ENCODE measurements around the gene ELP4.

ELP4 gene

DNA sequence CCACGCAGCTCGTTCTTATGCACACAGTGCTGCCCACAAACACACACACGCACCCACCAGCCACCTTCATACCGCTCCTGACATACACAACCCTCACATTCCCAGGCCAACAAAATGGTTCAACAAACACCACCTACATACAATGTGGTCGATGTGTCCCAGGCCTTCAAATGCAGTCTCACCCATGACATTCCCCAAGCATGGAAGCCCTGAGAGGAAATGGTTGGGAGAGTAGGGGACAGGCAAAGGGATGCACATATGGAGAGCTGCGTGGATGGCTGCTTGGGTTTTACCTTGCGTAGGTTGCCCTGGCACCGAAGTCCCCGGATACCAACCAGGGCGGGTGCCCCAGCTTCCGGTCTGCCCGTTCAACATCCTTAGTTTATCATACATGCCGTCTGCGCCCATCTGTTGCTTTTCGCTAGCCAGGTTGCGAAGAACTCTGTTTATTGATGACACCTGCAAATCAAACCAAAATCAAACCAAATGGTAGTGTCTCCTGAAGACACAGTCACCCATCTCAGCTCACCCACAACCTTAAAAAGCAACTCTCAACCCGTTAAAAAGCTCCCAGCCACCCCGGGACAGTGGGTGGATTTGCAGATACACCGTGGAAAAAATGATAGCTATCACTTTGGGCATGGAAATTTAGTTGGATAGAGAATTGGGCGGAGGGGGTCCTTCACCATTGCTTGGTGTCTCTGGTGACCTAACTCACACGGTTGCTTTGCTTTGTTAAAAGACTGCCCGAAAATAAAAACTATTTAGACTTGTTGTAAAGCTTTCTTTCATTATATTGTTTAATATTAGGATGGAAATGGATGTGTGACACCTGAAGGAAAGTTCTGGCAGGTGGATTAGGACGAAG lies 291.1 kb downstream of the ELP4 start:
- DNase-seq (ENCODE audit: low read depth) = no peak

DNA sequence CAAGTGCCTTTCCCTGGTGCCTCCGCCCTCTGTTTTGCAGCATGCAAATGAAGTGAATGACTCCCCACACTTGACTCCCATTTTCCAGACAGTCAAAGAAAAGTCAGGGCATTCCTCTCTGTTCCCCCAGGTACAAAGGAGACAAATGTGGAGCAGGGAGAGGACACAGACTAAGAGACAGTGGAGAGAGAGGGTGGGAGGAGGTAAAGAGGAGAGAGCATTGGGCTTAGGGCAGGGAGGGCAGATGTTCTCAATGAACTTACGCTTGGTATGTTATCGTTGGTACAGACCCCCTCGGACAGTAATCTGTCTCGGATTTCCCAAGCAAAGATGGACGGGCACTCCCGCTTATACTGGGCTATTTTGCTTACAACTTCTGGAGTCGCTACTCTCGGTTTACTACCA lies 291.7 kb downstream of the ELP4 start:
- DNase-seq (ENCODE audit: low read depth) = no peak

DNA sequence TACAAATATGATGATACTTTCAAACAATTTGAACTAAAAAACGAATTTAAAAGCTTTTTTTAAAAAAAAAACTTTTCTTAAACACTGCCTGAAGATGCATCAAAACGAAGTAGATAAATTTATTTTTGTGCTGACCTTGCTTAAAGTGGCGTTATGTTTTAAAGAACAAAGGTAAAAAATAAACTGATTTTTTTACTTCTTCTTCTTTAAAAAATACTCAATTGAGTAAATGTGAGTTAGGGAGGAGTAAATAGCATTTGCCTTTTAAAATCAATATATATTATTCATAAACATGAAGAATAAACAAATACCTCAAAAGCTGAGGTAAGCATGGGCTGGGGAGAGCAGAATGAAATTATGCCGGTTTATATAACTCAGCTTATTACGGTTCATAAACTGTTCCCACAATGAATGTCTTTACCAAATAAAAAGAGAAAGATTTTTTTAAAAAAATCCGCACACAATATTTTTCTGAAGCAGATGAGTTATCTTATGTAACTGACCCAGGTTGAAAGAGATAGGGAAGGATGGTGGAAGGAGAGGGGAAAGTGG lies 292.5 kb downstream of the ELP4 start:
- no peak for DNase-seq (ENCODE audit: low read depth)

DNA sequence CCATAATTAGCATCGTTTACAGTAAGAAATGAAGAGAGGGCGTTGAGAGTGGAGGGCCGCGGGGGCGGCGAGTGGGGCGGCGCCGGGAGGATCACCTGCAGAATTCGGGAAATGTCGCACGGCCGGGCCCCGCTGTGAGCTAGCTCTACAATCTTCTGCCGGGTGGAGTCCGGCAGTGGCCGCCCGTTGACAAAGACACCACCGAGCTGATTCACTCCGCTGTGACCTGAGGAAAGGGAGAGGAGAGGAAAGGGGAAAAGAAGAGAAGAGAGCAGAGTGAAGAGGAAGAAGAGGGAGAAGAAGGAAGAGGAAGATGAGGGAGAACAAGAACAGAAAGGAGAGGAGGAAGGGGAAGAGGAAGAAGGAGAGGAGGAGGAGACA lies 293.0 kb downstream of the ELP4 start:
- no peak for DNase-seq (ENCODE audit: low read depth)

DNA sequence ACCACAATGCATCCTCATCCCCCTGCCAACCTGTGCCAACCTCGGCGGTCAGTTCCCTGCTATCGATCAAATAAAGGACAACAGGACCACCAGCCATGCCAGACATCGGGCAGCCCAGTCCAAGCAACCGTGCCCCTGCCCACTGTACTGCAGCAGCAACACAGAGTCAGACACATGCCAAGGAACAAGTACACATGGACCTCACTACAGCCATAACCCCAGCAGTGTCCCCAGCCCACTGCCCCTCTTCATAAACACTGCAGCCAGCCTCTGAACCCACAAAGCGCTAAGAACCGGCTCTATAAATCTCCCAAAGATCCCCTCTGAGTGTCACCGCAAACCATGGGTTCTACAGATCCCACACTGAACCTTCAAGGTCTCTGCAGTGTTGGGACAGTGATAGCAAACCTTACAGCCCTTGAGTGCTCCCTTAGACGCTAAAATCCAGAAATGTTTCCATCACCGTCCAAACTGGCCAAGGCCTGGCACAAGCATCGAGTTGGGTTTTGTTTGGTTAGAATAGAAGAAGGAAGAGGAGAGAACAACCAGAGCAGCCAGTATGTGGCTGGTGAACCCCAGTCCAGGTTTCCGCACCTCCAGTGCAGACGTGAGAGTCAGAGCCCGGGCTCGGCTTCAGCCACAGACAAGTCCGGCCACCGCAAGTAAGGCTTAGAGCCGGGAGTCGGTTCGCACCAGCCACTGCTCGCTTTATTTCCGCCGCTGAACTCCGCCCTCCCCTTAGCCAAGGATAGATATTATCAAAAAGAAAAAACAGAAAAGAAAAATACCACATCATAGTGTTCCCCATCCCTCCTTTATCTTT lies 293.6 kb downstream of the ELP4 start:
- no peak for DNase-seq (ENCODE audit: low read depth)

DNA sequence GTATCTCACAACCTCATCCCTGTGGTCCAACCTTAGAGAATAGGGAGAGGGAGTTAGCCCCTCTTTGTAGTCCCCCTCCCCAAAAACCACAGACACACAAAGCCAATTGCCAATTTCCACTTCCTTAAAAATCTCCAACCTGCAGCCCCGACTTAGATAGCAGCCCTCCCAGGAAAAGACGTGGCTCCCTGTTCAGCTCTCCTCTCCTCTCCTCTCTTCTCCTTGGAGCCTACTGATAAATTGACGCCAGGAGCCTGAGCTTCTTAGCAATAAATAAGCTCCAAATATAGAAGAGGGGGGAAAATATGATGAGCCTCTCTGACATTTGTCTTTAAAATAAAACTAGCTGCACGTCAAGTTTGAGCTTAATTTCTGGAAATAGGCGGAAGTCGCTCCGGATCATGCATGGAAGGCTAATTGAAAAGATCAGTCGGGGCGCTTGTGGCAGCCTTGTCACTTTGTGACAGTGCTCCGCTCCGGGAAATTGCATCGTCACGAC lies 294.3 kb downstream of the ELP4 start:
- no peak for DNase-seq (ENCODE audit: low read depth)

DNA sequence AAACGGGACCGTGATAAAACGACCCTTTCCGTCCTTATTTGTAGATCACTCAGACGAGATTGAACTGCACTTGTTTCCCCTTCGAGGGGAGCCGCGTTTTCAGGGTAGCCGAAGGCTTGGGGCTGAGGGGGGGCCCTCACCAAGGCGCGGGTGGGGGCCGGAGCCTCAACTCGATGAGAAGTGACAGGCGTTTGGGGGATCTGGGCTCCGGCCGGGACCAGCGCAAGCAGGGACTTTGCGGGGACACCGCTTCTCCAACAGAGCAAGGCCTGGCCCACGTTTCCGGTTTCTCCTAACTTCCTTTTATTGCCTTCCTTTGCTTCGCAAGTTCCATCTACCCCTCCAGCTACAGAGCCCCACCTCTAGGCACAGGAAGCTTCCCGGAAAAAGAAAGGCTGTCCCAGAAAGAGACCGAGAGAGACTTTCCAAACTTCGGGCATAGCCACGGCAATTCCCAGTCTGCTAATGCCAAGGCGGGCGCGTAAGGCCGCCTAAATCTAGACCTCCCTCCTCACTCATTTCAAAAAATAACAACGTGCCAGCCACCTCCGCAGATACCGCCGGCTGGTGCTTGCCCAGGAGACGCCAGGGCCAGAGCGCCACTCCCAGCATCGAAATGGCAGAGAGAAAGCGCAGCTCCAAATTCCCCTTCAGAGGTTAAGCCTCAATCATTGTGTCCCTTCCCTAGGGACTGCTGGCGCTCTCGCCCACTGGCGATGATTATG lies 294.9 kb downstream of the ELP4 start:
- DNase-seq (ENCODE audit: low read depth) = no peak

DNA sequence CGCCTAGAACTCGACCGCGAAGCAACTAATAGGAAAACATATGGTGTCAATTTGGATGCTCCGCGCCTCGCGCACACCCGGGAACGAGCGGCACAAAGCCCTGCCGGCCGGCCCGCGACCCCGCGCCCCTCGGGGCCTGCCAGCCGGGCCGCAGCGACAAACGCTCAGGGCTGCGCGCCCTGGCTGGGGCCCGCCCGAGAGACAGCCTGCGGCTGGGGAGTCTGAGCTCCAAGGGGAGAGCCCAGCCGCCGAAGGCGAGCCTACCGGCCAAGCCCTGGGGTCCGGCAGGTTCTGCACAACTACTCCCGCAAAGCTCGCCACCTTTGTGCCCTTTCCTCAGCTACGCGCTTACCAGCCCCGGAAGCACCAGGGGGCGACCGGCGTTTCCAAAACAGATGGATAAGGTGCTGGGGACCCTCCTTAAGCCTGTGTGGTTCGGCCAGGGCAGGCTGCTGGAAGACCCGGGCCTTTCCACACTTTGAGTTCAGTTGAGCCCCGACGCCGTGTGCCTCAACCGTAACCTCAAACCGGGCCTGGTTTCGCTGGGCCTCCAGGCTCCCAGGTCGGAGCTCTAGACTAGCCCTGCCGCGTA lies 295.6 kb downstream of the ELP4 start:
- DNase-seq (ENCODE audit: low read depth) = no peak

DNA sequence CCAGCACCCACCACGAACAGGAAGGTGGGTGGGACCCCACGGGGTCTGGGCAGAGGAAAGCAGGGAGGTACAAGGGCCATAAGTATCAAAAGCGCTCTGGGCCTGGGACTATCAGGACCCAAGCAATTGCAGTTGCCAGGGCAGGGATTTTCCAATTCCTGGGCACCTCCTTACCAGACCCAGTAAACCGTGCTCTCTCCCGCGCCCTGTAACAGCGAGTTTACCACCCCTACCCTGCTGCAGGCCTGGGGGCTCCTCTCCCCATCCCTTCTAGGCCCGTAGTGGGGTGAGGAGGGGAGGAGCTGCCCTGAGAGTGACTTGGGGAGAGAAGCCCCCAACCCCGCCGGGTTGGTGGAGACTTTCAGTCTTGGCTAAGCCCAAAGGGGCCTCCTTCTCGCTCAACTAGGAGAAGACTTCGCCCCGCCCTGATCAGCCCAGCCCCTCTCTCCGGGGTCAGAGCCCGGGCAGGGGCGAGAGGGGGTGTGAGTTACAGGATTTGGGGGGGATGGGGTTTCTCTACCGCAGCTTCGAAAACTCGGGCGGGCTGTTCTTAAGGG lies 296.1 kb downstream of the ELP4 start:
- DNase-seq (ENCODE audit: low read depth) = no peak

DNA sequence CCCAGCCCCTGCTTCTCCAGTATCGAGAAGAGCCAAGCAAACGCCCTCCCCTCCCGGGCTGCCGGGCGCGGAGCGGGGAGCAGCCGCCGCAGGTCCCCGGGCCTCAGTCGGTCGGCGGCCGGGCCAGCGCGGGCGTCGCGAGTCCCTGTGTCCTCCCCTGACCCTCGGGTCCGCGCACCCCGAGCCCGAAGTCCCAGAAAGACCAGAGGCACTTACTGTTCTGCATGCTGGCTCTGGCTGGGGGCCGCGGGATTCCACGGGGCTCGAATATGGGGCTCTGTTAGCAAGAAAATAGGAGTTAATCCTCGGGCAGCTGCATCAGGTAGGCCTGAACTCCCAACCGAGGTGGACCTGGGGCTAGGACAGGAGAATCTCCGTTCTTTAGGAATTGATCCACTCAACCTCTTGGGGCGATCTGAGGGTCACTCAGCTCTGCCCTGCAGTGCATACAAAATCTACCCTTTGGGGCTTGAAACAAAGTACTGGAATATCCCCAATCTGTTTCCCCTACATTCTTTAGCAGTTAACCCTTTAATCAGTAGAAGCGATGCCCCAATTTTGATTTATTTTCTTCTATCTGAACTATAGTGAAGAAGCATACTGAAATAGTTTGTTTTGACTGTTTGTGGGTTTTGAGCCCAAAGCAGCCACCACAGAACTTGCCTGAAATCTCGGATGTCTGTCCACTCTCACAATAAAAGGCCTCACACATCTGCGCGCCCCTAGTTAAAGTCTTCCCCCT lies 296.8 kb downstream of the ELP4 start:
- DNase-seq (ENCODE audit: low read depth) = no peak

DNA sequence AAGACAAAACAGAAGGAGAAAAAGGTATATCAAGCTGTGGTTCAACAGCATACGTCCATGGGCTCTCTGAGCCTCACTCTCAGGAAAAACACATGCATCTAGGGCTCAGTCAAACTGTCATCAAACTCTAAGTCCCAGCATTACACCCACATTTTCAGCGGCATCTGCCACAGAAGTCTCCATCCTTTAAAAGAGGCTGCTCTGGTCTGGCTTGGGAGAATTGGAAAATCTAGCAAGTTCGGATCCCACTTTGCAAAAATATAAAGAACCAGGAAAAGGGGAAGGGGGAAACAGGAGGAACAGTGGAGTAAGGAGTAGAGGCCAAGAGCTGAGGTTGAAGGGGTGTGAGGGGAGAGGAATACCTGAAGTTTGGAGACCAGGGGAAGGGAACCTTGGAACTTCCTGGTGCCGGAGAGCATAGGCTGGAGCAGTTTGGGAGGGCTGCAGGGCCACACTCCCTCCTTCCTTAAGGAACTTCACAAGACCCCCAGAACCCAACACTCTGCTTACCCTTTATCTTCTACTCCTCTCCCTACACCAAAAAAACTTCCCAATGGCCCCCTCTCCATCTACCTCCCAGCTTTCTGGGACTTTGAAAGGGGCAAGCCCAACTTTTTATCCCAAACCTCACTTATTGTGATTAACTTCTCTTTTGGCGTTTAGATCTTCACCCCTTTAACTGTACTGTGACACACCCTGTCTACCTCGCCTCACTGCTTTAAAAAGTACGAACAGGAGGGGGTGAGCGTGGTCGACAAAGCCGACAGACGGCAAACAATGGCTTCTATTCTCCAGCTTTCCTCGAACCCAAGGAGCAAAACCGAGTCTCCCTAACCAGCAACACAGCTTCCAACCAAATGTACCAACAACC lies 297.6 kb downstream of the ELP4 start:
- DNase-seq (ENCODE audit: low read depth) = no peak

DNA sequence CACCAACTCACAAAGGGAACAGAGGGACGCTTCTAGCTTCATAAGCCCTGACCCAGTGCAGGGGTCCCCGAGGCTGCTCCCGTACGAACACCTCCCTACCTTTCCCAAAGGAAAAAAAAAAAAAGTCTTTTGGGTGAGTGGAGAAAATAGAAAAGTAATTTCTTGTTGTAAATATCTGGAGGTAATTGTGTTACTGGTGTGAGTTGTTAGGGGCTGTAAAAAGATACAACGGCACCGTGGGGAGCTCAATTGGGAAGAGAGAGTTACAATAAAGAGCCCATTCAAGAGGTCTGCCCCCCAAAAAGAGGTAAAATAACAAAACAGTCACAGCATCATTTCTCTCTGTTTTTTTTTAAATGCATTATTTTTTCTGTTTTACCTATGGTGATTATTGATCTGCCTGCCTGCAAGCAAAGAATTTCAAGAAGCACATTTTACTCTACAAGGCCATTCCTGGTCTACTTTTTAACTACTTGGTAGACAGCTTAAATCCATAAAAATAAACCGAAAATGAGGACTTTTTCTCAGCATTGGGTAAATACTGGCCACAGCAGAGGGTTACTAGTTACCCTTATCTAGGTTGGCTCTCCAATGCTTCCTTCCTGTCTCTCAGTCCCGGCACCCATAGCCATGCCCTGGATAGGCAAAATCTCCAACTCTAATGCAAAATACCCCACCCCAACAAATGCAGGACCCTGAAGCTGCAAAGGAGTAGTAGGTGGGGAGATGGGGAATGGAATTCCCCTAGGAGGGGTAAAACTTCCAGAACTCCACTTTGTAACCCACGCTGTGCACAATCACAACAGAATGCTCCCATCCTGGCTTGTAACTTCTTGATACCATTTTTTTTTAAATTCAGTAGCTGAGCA lies 298.5 kb downstream of the ELP4 start:
- no peak for DNase-seq (ENCODE audit: low read depth)

DNA sequence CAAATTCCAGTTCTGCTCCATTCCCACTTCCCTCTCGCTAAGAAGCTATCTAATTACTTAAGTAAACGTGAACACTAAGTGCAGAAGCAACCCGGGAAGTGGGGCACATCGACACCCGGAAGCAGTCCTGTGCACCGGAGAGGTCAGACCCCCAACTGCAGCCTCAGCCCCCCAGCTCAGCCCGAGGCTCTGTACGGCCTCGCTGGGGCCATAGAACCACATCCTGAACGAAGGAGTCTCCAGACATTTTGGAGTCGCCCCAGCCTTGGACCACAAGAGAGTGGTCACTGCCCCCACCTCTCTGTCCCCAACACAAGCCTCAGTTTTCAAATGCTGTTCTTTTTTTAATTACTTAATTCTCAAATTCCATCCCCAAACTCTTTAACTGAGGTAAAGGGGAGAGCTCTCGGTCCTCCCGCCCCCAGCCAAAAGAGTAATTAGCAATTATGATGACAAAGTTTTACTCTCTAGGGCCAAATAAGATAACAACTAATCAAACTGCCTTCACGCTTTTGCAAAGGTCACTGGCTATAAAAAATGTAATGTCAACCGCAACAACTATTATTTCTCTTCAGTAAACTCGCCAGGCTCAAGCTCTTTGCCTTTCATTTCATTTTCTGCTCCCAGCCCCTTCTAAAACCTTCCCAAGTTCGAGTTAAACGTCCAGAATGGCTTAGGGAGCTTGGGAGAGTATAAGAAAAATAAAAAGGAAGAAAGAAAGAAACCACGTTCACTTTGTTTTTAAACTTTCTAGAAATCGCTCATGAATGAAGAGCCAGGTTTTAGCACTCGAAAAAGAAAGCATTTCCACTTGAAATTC lies 299.4 kb downstream of the ELP4 start:
- no peak for DNase-seq (ENCODE audit: low read depth)

DNA sequence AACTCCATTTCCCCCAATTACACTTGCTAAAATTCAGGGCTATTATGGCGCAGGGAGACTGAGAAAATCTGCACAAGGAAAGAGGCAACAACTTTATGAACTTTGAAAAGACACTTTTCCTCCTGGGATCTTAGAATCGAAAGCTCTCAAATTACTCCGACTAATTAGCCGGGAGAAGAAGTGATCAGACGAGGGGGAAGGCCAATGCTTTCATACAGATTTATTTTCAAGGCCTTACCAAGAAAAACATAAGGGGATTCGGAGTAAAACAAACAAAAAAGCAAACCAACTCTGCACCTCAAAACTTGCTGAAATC lies 299.9 kb downstream of the ELP4 start:
- DNase-seq (ENCODE audit: low read depth) = no peak

DNA sequence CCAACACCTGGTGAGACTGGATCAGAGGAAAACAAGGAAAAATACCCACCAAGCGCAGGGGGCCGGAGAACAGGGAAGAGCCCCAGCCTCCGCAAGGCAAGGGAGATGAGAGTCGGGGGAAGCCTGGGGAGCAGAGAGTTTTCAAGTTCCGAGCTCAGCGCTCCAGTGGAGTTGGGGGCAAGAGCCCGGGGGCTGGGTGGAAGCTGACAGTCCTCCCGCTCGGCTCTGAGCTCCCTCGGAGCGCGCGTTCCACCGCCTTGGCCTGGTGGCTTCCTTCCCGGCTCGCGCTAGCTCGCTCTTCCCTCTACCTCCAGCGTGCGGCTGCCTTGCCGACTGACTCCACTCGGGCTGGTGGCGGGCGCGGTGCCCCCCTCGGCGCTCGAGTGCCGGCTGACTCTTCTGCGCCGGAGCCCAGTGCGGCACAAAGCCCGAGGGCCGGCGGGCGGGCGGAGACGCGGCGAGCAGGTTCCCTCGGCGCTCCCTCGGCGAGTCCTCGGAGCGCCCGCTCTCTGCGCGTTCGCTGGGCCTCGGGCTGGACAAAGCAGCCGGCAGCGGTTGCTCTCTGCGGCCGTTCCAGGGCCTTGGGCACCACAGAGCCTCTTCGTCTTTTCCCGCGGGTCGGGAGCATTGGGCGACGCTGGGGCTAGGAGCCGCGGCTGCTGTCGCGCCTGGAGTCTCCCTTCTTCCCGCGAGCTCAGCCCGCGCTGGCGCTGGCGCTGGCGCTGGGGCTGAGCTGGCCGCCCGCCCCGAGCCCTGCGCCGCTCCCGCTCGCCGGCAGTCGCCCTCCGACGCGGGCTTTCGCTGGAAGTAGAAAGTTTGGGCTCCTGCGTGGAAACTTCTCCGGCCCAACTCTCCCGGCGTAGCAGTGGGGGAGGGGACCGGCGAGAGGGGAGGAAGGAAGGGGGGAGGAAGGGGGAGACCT lies 300.6 kb downstream of the ELP4 start:
- DNase-seq (ENCODE audit: low read depth) = no peak

DNA sequence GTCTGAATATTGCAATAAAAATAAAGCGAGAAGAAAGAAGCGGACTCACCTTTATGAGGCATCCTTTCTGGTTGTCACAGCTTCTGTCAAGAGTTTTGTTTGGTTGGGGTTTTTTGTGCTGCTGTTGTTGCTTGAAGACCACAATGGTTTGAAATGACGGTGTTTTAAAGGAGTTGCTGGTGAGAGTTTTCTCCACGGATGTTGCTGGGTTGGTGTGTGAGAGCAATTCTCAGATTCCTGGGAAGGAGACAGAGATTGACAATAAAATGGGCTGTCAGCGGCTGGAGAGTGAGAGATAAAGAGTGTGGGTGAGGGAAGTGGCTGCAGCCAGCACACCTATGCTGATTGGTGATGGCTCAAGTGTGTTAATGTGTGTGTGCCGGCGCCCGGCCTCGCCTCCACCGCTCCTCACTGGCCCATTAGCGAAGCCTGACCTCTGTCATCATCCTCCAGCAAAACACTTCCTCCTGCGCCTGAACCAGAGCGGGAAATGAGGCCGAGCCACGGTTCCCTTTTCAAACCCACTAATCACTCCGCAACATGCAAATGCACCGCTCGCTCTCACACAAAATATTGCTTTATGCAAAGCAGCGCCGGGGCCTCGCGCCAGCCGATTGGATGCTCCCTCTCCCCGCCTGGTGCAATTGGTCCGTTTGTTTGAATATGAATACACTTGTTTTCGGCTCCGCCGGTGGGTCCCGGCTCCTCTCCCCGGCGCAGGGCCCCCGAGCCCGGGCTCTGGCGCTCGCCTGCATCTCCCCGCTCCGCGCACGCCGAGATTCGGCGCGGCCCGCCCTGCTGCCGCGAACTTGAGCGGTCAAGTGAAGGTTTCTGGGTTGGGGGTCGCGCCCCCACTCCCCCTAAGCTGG lies 301.4 kb downstream of the ELP4 start, which contains the start of gene PAX6:
PAX6 (minus strand) TSS at position 544 of the 869 bp plus-strand sequence. CDS start 4,911 bp downstream, outside the sequence.
- DNase-seq (ENCODE audit: low read depth) = peak; percentile 62

Measured in CMK (cell line).